Ectodermal cell (in vitro differentiated cells): ENCODE measurements around the gene IRF2BPL.

ENCODE experiments used
- H3K27ac ChIP-seq: 2 replicates; pipeline ENCODE4 v1.7.0; 2013; ENCODE audit warnings: mild to moderate bottlenecking, low read depth, low read length; ENCODE audit not compliant: insufficient read depth, poor library complexity, severe bottlenecking
- H3K27me3 ChIP-seq: 2 replicates; pipeline ENCODE4 v1.7.0; 2013; ENCODE audit warnings: mild to moderate bottlenecking, low read length; ENCODE audit not compliant: insufficient read depth, control insufficient read depth, poor library complexity, severe bottlenecking
- H3K36me3 ChIP-seq: one replicate; pipeline ENCODE4 v1.7.0; 2013; ENCODE audit warnings: low read length; ENCODE audit not compliant: control insufficient read depth, insufficient read depth
- H3K4me1 ChIP-seq: one replicate; pipeline ENCODE4 v1.7.0; 2013; ENCODE audit warnings: low read length; ENCODE audit not compliant: control insufficient read depth, insufficient read depth
- H3K4me3 ChIP-seq: 2 replicates; pipeline ENCODE4 v1.7.0; 2013; ENCODE audit warnings: low read depth, low read length, control low read depth; ENCODE audit not compliant: insufficient read depth
- H3K9me3 ChIP-seq: 2 replicates; pipeline ENCODE4 v1.7.0; 2013; ENCODE audit warnings: mild to moderate bottlenecking, low read length, moderate library complexity; ENCODE audit not compliant: control insufficient read depth
- WGBS, 2 experiments: methylation state at CpG; one replicate each; pipeline ENCODE4 v1.1.7; 2013; ENCODE audit warnings: missing lambda C conversion rate in 2 of 2; 5-methylcytosine and 5-hydroxymethylcytosine counted together

Gene IRF2BPL

DNA sequence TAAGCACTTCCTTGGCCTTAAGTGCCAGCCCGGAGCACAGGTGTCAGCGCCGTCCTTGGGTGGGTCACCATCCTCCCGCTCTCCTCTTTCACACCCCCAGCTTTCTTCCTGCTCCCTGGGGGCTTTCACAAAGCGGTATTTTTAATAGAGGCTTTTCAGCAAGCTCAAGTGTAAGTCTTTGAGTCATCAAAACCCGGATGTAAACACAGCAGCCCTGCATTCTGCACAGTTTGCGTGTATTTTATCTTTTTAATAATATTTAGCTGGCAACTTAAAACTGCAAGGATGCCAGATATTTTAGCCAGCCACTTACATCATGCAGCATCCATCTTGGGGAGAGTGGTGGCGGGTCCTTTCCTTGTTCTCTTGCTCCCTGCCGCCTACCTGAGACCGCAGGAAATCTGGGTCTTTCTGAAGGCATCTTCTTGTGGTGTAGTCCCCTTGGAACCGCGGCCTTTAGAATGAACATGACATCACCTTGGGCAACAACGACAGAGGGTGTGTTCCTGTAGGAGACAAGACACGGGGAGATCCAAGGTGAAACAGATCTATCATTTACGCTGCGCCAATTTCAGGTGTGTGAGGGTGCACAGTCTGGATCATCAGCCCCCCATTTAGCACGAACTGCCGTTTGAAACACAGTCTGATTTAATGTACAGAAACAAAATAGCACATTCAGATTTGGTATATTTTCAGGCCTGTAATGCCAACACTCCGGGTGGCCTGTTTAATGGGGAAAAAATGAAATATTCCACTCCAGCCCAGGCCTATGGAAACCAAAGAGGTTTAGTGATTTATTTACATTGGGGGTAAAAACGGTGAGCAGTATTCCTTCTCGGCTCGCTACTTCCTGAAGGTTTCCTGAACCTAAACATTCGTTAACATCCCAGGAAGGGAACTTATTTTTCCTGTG, 12.5 kb upstream of the IRF2BPL start:
- H3K27ac ChIP-seq, result peak overlapping the region; percentile 57
- peaks cover 14% of the 10 kb centered on the region for H3K27me3 ChIP-seq
- peak overlapping the region; percentile 22 for H3K4me3 ChIP-seq
- peaks cover 78% of the 10 kb centered on the region for H3K4me1 ChIP-seq
- WGBS, 2 experiments, result 47 to 48% methylated on average over 23 of the region's 23 CpGs
- H3K36me3 ChIP-seq, result no peaks in the 10 kb centered on the region
- H3K9me3 ChIP-seq, result no peaks in the 10 kb centered on the region

DNA sequence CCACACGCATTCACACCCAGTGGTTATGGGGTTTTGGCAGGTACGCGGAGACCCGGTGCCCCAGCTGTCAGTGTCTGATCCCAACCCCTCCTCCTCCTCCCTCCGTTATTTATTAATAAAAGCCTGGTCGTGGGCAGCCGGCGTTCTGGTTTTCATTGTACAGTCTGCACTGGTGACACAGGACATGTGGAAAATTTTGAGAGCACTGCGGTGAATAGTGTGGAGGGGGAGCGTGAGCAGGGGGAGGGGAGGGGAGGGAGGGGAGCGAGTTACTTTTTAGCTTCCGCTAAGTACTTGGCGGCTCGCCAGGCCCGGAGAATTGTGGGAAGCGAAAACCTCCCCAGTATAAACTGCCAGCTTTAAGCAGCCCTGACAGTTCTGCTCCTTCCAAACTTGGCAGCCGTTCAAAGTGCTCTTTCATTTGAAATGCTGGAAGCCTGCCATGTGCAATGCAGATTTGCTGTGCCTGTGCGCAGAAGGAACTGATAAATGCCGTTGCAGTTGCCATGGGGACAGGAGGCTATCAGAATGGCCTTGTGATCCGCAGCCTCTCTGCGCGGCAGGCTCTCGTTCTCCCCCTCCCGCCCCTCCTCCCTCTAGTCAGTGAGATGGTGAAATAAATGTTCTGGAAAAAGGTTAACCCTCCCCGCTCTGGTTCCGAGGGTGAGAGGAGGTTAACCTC, 11.7 kb upstream of the IRF2BPL start:
- Histone ChIP-seq H3K27me3 (peaks cover 14% of the 10 kb centered on the region), H3K4me3 (peak overlapping the region; percentile 22), H3K27ac (peak overlapping the region; percentile 57), H3K4me1 (peaks cover 73% of the 10 kb centered on the region), H3K9me3 (no peaks in the 10 kb centered on the region), H3K36me3 (no peaks in the 10 kb centered on the region)
- 2% methylated on average over 26 of the region's 26 CpGs for WGBS, 2 experiments

DNA sequence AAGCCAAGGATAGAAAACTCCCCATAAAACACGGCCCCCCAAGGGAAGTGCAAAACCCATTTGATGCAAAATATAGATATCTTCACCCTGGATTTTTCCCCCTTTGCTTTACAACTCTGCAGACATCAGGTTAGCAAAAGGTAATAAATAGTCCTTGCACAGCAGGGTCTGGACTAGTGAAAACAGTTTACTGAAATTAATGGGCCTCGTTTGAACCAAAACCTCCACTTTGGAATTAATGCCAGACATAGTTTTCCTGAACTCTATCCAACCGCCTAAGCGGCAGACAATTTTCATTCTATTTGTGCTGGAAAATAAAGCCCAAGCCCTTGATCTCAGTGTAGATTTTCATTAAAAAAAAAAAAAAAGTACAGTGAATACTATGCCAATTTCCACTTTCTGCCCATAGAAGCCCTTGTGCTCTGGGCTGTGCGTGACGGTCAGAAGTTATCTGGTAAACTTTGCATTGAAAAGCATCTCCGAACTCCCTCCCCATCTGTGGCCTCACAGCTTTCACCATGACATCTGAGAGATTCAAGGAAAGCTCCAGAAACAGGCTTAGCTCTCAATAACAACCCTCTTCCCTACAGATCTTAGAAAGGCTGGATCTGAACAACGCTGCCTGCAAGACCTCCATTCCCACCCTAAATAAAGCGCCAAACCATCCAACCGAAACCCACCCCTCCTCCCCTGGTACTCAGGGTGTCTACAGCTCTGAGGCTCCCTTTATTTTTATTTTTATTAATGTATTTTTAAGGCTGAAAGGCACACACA, 11.0 kb upstream of the IRF2BPL start:
- WGBS, 2 experiments, result 51 to 55% methylated on average over 10 of the region's 10 CpGs
- peaks cover 66% of the 10 kb centered on the region for H3K4me1 ChIP-seq
- no peaks in the 10 kb centered on the region for H3K36me3 ChIP-seq
- H3K27ac ChIP-seq, result peak overlapping the region; percentile 57
- peaks cover 14% of the 10 kb centered on the region for H3K27me3 ChIP-seq
- H3K9me3 ChIP-seq, result no peaks in the 10 kb centered on the region
- H3K4me3 ChIP-seq, result peak overlapping the region; percentile 22

DNA sequence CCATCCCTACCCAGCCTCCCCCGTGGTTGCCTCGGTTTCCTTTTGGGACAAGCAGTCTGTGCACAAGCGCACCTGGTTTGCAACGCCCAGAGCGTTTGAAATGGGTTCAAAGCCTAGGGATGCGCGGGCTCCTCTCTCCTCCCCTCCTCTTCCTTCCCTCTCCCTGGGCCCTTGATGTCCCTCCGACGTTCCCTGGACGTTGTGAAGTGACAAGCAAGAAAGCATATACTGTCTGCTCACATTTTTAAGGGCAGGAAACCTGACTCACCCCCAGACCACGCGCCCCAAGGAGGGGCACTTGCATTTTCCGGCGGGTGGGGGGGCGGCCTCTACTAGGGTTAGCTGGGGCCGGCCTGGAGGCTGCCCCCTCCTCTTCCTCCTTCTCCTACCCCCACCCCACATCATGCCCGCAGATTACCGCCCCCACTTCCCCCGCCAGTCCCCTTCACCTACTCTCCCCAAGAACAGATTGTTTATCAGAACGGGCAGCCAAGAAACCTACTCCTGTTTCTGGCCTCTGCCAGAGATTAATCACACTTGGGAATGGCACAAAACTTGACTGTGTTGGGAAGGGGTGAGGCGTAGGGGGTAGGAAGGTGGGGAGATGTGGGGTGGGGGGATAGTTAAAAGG, 9.5 kb upstream of the IRF2BPL start:
- Histone ChIP-seq H3K27ac (no peak overlapping the region), H3K36me3 (no peaks in the 10 kb centered on the region), H3K9me3 (no peaks in the 10 kb centered on the region), H3K27me3 (peaks cover 14% of the 10 kb centered on the region), H3K4me1 (peaks cover 52% of the 10 kb centered on the region), H3K4me3 (no peak overlapping the region)
- WGBS, 2 experiments, result 30 to 31% methylated on average over 21 of the region's 21 CpGs

DNA sequence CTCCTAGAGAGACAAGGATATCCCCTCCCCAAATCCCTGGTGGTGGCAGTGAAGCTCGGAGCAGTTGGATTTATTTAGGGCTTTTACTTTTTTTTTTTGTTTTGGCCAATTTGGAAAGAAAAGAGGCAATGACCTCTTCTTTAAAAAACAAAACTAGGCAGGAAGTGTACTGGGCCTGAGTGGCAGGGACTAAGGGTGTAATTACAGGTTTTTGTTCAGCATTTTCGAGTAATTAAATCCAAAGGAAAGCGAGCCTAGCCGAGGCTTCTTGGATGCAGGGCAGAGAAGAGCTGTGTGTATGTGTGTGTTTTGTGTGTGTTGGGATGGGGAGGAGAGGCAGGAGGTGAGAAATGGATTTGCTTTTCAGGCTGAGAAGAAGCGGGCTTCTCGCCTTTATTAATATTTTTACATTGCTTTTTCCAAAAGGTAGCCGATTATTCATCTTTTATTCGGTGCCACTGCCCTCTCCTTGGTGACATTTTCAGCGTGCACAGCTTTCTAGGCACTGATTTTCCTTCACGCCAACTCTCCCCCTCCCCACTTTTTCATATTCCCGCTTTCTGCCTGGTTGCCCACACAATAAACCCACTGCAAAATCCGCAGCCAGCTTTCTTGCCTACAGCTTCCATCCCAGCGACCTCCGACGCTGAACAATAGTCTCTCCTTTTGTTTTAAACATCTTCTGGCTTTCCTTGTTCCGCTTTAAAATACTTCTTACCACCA, 8.9 kb upstream of the IRF2BPL start:
- WGBS, 2 experiments, result 54% methylated on average over 16 of the region's 16 CpGs
- H3K36me3 ChIP-seq, result no peaks in the 10 kb centered on the region
- H3K4me1 ChIP-seq, result peaks cover 50% of the 10 kb centered on the region
- H3K27me3 ChIP-seq, result peaks cover 14% of the 10 kb centered on the region
- H3K4me3 ChIP-seq, result no peak overlapping the region
- no peak overlapping the region for H3K27ac ChIP-seq
- no peaks in the 10 kb centered on the region for H3K9me3 ChIP-seq

DNA sequence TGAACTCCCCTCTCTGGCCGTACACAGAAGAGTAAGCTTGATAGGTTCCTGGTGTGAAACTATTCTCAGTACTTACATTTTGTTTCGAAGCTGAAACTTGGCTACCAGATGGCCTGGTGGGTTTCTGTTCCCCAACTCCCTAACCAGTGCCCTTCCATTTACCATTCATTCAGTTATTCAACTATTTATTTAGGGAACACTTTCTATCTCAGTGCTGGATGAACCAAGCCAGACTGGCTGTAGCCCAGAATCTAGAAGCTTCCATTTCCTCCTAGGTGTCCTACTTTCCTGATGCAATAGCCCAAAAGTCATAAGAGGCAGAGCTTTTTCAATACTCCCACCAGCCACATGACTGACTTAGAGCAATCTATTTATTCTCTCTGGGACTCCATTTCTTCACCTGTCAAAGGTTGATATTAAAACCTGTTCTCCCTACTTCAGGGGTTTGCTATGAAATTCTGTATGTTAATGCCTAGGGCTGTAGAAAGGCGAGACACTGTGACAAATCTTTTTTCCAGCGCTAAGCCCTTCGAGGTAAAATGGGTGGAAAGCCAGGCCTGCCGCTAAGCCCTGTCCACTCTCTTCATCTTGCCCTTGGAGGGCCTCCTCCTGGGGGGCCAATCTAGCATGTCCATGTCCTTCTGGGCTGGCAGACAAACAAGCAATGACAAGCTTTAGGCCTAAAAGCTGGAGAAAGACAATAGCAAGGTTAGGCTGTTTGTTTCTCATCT, 8.1 kb upstream of the IRF2BPL start:
- Histone ChIP-seq H3K9me3 (no peaks in the 10 kb centered on the region), H3K27ac (no peak overlapping the region), H3K27me3 (peaks cover 14% of the 10 kb centered on the region), H3K36me3 (no peaks in the 10 kb centered on the region), H3K4me1 (peaks cover 56% of the 10 kb centered on the region), H3K4me3 (no peak overlapping the region)
- 72 to 79% methylated on average over 6 of the region's 6 CpGs for WGBS, 2 experiments

DNA sequence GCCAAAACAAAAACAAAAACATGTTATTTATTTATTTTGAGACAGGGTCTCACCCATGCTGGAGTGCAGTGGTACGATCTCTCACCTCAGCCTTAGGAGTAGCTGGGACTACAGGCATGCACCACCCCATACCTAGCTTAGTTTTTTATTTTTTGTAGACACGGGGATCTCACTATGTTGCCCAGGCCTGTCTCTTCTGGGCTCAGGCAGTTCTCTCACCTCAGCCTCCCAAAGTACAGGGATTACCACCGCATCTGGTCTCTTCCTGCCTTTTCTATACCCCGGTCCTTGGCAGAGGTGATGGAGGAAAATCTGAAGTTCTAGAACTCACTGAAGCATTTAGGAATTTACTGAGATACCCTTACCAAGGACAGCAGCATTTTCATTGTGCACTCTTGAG, 6.8 kb upstream of the IRF2BPL start:
- 92 to 100% methylated on average over 4 of the region's 4 CpGs for WGBS, 2 experiments
- H3K27me3 ChIP-seq, result peaks cover 14% of the 10 kb centered on the region
- H3K9me3 ChIP-seq, result no peaks in the 10 kb centered on the region
- H3K27ac ChIP-seq, result no peak overlapping the region
- no peak overlapping the region for H3K4me3 ChIP-seq
- peaks cover 53% of the 10 kb centered on the region for H3K4me1 ChIP-seq
- no peaks in the 10 kb centered on the region for H3K36me3 ChIP-seq

DNA sequence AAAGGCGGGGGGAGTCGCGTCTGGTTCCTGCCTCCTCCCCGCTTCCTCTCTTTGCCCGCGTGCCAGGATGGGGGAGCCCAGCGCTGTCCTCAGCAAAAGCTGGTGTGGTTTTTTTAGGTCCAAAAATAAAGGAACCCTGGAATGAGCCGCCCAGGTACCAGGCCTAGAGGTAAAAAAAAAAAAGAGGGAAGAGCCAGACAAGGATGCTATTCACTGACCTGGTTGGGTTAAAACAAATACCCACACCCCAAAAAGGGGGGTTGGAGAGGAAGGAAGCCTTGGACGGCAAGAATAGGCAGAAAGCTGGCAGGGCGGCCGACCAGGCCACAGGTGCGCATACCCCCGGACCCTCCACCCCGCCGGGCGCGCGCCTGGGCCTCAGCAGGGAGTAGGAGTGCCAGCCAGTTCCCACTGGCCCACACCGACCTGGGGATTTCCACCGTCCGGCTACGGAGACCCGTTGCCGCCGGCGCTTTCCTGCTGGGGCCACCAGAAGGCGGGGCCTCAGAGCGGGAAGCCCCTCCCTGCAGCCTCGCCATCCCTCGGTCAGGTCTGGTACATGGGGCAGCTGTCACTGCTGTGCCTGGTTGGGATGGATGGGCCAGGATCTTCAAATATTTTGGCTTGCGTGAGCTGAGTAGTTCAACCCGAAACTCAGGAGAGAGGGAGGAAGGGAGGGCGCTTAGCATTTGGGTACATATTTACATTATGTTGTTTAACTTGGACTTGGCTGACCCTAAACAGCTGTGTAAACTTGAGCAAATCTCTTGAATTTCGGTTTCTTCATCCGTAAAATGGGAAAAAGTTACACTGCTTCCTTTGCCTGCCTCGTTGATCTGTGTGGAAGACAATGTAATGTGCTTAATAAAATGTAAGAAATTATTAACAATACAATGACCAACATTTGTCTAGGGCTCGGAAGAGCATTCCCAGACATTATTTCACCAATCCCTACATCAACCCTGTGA, 5.4 kb upstream of the IRF2BPL start:
- 8% methylated on average over 37 of the region's 37 CpGs for WGBS, 2 experiments
- H3K36me3 ChIP-seq, result no peaks in the 10 kb centered on the region
- H3K27me3 ChIP-seq, result peaks cover 14% of the 10 kb centered on the region
- H3K9me3 ChIP-seq, result no peaks in the 10 kb centered on the region
- H3K27ac ChIP-seq, result peak overlapping the region; percentile 84
- peaks cover 51% of the 10 kb centered on the region for H3K4me1 ChIP-seq
- H3K4me3 ChIP-seq, result peak overlapping the region; percentile 45
